IgD-negative memory B cell (primary cell): ENCODE data around the gene C22orf15. TPM values are rescaled to one million over a fixed set of nuclear protein-coding genes. Genes with fewer than 3 reads are reported as not detected.
A peak's percentile ranks its signal among the peaks of the same experiment; 100 is the strongest.
"Not testable (repeated sequence)": the region's sequence is repeated elsewhere in the genome, so short reads cannot be mapped to it uniquely, and the experiment has no call there.

Source experiments
- H3K27ac Mint-ChIP-seq, 3 donors: one replicate each; pipeline ENCODE4 v1.8.0; 2020 to 2022; ENCODE audit warnings: mild to moderate bottlenecking in 3 of 3, mixed read lengths in 3 of 3, moderate library complexity in 1 of 3
- H3K27me3 Mint-ChIP-seq: one replicate; pipeline ENCODE4 v1.8.0; 2021; ENCODE audit warnings: mixed read lengths
- H3K36me3 Mint-ChIP-seq: one replicate; pipeline ENCODE4 v1.8.0; 2020; ENCODE audit warnings: mild to moderate bottlenecking, mixed read lengths
- H3K4me1 Mint-ChIP-seq, 3 donors: one replicate each; pipeline ENCODE4 v1.8.0; 2020 to 2022; ENCODE audit warnings: mixed read lengths in 3 of 3, mild to moderate bottlenecking in 1 of 3
- H3K4me3 Mint-ChIP-seq, 4 donors: one replicate each; pipeline ENCODE4 v1.8.0; 2020 to 2022; ENCODE audit warnings: mild to moderate bottlenecking in 4 of 4, mixed read lengths in 4 of 4, moderate library complexity in 3 of 4
- H3K9me3 Mint-ChIP-seq, 3 donors: one replicate each; pipeline ENCODE4 v1.8.0; 2020 to 2021; ENCODE audit warnings: mixed read lengths in 3 of 3, mild to moderate bottlenecking in 1 of 3
- polyA plus RNA-seq: library from polyadenylated mRNA; unstranded; fragments of 300-500 nt; fragmentation: Illumina TruSeq; gene quantifications from one replicate; pipeline ENCODE4 v1.2.3, GENCODE V29; 2021

C22orf15 gene
- polyA plus RNA-seq, result not detected

GRCh38 chr22:23762842-23763578 lies at the start of gene C22orf15:
Gene C22orf15 (plus strand): TSS chr22:23762990. CDS start chr22:23763307, 317 bp downstream.
- H3K27ac Mint-ChIP-seq, result peak within 1 kb of the TSS in 2 of 3 donors; percentile 43 to 71
- H3K4me3 Mint-ChIP-seq, result peak within 1 kb of the TSS; percentile 65 to 89 (median 84)
- no peaks in the 10 kb centered on the region for H3K27me3 Mint-ChIP-seq

GRCh38 chr22:23713696-23714595 lies 48.8 kb upstream of the C22orf15 start:
- Mint-ChIP-seq H3K27me3 (no peaks in the 10 kb centered on the region), H3K36me3 (peaks cover 9% of the 10 kb centered on the region), H3K9me3 (no peaks in the 10 kb centered on the region), H3K4me3 (peak overlapping the region in 2 of 4 donors; percentile 43 to 66), H3K27ac (peak overlapping the region in 1 of 3 donors; percentile 57), H3K4me1 (peaks cover 0 to 14% (median 8%) of the 10 kb centered on the region in 3 donors)

More at GRCh38 chr22:23762842-23763578, at the start of gene C22orf15:
- Mint-ChIP-seq H3K36me3 (peaks cover 3% of the 10 kb centered on the region), H3K9me3 (no peaks in the 10 kb centered on the region), H3K4me1 (peaks cover 11 to 28% (median 25%) of the 10 kb centered on the region in 3 donors)

DNA sequence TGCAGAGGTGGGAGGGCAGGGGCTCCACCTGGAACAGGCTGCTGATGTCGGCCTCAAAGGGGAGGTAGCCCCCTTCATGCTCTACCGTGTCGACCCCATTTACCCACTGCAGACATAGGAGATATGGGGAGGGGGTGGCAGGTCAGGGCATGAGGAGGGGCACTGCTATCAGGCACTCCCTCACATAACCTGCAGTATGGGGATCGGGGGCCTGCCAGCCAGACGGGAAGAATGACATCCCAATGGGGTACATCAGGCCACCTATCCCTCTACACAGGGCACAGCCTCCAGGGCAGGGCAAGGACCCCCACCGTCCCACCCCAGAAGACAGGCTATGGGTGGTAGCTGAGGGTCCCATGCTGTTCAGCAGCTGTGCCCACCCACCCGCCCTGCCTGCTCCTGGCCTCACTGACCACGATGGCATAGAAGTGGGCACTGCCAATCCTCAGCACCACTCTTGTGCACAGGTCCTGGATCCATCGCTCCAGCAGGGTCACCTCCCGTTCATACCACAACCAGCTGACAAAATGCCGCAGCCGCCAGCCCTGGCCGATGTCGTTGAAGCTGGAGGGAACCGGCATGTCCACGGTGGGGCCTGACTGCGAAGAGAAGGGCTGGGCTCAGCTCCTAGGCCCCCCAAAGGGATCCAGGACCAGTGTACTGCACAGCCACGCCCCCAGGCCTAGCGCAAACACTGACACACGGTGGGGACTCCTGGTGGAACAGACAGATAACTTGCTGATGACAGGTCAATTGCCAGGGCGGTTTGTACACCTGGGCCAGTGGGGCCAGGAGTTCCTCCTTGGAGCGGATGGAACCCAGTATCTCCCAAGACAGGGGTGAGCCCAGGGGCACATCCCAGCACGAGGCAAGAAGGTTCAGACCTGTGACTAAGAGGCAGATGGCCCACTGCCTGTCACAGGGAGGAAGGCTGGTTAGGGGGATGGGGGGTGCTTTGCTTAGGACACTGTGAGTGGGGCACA lies 47.9 kb upstream of the C22orf15 start:
- Mint-ChIP-seq H3K36me3 (peaks cover 7% of the 10 kb centered on the region), H3K4me3 (peak overlapping the region; percentile 63 to 90 (median 78)), H3K27me3 (no peaks in the 10 kb centered on the region), H3K9me3 (no peaks in the 10 kb centered on the region), H3K27ac (peak overlapping the region in 2 of 3 donors; percentile 35 to 97), H3K4me1 (peaks cover 0 to 13% (median 8%) of the 10 kb centered on the region in 3 donors)

GRCh38 chr22:23715806-23716375 lies 46.9 kb upstream of the C22orf15 start:
- peaks cover 0 to 13% (median 5%) of the 10 kb centered on the region in 3 donors for H3K4me1 Mint-ChIP-seq
- H3K9me3 Mint-ChIP-seq, result no peaks in the 10 kb centered on the region
- no peaks in the 10 kb centered on the region for H3K27me3 Mint-ChIP-seq
- peak overlapping the region; percentile 83 to 91 (median 86) for H3K4me3 Mint-ChIP-seq
- H3K27ac Mint-ChIP-seq, result peak overlapping the region in 2 of 3 donors; percentile 59 to 97
- H3K36me3 Mint-ChIP-seq, result peaks cover 7% of the 10 kb centered on the region

DNA sequence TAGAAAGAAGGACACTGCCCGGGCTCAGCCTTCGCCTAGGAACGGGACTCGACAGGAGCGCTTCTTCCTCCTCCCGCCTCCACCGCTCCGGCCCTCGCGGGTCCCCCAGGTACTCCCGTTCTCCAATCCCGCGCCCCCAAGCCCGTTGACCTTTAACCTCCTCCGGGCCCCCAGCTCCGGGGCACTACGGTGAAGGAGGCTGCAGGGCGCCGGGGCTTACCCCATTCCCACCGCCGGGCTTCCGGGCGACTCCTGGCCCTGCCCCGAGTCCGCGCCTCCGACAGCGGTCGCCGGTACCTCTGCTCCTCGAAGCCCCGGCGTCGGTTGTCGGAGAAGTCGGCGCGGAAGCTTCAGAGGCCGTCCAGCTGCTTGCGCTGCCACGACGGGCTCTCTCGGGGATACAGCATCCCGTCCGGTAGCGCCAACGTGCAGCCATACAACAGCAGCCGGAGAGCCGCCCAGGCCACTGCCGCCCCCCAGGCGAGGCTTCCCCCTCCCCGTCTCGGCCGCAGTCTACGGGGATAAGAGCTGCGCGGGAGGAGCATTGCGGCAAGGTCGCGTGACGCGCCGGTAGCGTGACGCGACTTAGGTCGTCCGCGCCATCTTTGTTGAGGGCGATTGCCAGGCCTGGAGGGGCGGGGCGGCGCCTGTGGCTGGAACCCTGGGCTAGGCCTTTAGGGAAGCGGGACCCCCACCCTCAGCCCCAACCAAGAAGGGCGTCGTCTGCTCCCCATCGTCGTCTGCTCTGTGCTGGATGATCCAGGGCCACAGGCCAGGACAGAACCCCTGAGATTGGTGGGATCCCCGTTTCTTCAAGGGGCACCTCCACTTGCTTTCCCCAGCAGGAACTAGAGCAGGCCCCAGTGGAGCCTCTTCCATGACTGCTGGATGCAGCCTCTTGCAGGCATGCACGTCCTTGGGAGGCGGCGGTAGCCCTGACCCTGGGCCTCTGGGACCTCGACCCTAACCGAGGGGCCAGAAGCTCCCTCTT lies 45.7 kb upstream of the C22orf15 start:
- H3K4me3 Mint-ChIP-seq, result peak overlapping the region; percentile 83 to 91 (median 88)
- H3K36me3 Mint-ChIP-seq, result peaks cover 1% of the 10 kb centered on the region
- H3K4me1 Mint-ChIP-seq, result peaks cover 0 to 9% (median 5%) of the 10 kb centered on the region in 3 donors
- H3K27me3 Mint-ChIP-seq, result no peaks in the 10 kb centered on the region
- no peaks in the 10 kb centered on the region for H3K9me3 Mint-ChIP-seq
- peak overlapping the region; percentile 67 to 84 (median 83) for H3K27ac Mint-ChIP-seq

DNA sequence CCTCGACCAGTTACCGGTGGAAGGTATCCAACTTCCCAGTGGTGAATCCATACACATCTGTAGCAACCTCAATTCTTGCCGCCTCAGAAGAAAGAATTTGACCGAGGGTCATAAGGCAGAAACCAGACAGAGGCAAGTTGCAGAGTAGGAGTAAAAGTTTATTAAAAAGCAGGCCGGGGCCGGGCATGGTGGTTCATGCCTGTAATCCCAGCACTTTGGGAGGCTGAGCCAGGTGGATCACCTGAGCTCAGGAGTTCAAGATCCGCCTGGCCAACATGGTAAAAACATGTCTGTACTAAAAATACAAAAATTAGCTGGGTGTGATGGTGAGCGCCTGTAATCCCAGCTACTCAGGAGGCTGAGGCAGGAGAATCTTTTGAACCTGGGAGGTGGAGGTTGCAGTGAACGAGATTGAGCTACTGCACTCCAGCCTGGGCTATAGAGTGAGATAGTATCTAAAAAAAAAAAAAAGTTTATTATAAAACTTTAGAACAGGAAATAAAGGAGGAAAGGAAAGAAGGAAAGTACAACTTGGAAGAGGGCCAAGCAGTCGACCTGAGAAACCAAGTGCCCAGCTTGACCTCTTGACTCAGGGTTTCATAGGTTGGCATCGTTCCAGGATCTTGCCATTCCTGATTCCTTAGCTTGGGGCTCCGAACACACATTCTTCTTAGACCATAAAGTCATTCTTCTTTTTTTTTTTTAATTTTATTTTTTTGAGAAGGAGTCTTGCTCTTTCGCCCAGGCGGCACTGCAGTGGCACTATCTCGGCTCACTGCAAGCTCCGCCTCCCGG lies 44.2 kb upstream of the C22orf15 start:
- H3K27me3 Mint-ChIP-seq, result no peaks in the 10 kb centered on the region
- peaks cover 0 to 9% (median 5%) of the 10 kb centered on the region in 3 donors for H3K4me1 Mint-ChIP-seq
- H3K27ac Mint-ChIP-seq, result no peak overlapping the region
- peaks cover 1% of the 10 kb centered on the region for H3K36me3 Mint-ChIP-seq
- peak overlapping the region in 3 of 4 donors; percentile 12 to 70 (median 32) for H3K4me3 Mint-ChIP-seq
- no peaks in the 10 kb centered on the region for H3K9me3 Mint-ChIP-seq

DNA sequence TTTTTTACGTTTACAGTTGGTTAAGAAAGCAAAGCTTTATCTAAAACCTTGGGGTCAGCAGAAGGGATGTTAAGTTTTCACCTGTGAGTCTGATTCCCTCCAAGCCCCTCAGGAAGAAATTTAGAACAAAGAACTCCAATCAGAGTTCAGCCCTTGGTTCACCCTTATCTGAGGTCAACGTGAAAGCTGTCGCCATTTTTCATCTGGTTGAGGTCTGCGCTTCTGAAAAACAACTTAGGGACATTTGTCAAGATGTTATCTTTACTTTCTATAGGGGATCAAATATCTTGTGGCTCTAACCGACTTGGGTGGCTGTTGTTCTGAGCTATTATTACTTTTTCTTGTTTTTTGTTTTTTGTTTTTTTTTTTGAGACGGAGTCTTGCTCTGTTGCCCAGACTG lies 41.9 kb upstream of the C22orf15 start:
- Mint-ChIP-seq H3K4me1 (peaks cover 0 to 5% (median 5%) of the 10 kb centered on the region in 3 donors), H3K36me3 (peaks cover 1% of the 10 kb centered on the region), H3K9me3 (no peaks in the 10 kb centered on the region), H3K27me3 (no peaks in the 10 kb centered on the region), H3K4me3 (no peak overlapping the region), H3K27ac (no peak overlapping the region)

DNA sequence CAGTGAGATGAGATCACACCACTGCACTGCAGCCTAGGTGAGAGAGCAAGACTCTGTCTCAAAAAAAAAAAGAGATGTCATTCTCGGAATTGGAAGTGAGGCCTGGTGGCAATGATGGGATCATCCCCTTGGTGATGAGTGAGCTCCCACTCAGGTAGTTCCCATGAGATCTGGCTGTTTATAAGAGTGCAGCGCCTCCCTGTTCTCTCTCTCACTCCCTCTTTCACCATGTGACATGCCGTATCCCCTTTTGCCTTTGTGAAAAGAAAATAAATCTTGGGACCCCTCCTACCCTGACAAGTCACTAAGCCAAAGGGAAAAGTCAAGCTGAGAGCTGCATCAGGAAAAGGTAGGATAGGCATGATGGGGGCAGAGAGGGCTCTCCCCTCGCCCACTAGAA lies 40.6 kb upstream of the C22orf15 start:
- Mint-ChIP-seq H3K27ac (peak overlapping the region in 1 of 3 donors; percentile 47), H3K9me3 (no peaks in the 10 kb centered on the region), H3K36me3 (peaks cover 1% of the 10 kb centered on the region), H3K27me3 (peaks cover 5% of the 10 kb centered on the region), H3K4me3 (no peak overlapping the region), H3K4me1 (peaks cover 0 to 4% (median 2%) of the 10 kb centered on the region in 3 donors)

GRCh38 chr22:23722724-23723123 lies 40.1 kb upstream of the C22orf15 start:
- H3K27me3 Mint-ChIP-seq, result peaks cover 5% of the 10 kb centered on the region
- H3K4me3 Mint-ChIP-seq, result no peak overlapping the region
- peaks cover 1% of the 10 kb centered on the region for H3K36me3 Mint-ChIP-seq
- H3K27ac Mint-ChIP-seq, result peak overlapping the region in 1 of 3 donors; percentile 47
- no peaks in the 10 kb centered on the region for H3K9me3 Mint-ChIP-seq
- H3K4me1 Mint-ChIP-seq, result no peaks in the 10 kb centered on the region

DNA sequence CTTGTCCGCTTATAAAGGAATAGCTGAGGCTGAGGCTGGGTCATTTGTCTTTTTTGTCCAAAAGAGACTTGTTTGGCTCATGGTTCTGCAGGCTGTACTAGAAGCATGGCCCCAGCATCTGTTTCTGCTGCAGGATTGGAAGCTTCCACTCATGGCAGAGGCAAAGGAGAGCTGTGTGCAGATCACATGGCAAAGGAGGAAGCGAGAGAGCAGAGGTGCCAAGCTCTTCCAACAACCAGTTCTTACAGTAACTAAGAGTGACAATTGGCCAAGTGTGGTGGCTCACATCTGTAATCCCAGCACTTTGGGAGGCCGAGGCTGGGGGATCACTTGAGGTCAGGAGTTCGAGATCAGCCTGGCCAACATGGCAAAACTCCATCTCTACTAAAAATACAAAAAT lies 34.7 kb upstream of the C22orf15 start:
- H3K4me3 Mint-ChIP-seq, H3K9me3 Mint-ChIP-seq, H3K27me3 Mint-ChIP-seq, H3K36me3 Mint-ChIP-seq, H3K4me1 Mint-ChIP-seq: not testable (repeated sequence)
- peak overlapping the region in 1 of 3 donors; percentile 63 for H3K27ac Mint-ChIP-seq

GRCh38 chr22:23737696-23738095 lies 25.1 kb upstream of the C22orf15 start:
- Mint-ChIP-seq H3K4me3 (no peak overlapping the region), H3K36me3 (no peaks in the 10 kb centered on the region), H3K9me3 (no peaks in the 10 kb centered on the region), H3K27me3 (no peaks in the 10 kb centered on the region), H3K4me1 (peaks cover 0 to 8% (median 0%) of the 10 kb centered on the region in 3 donors), H3K27ac (no peak overlapping the region)

- Mint-ChIP-seq H3K9me3 (peaks cover 0 to 2% (median 0%) of the 10 kb centered on the region in 3 donors), H3K27me3 (no peaks in the 10 kb centered on the region), H3K36me3 (peaks cover 12% of the 10 kb centered on the region), H3K27ac (peak overlapping the region in 1 of 3 donors; percentile 53), H3K4me3 (no peak overlapping the region), H3K4me1 (peaks cover 0 to 3% (median 2%) of the 10 kb centered on the region in 3 donors)
These were observed 20.1 kb upstream of the C22orf15 start for GRCh38 chr22:23742505-23743264.
